Caki2 (cell line): Measurements from ENCODE around the gene DLX1. TPM values are rescaled to one million over a fixed set of nuclear protein-coding genes. Genes with fewer than 3 reads are reported as not detected.
"Not testable (repeated sequence)": the region's sequence is repeated elsewhere in the genome, so short reads cannot be mapped to it uniquely, and the experiment has no call there.

ENCODE experiments used
- DNase-seq: peaks from one replicate; pipeline ENCODE4 v3.0.0-alpha.2; 2015; ENCODE audit warnings: low read depth
- in situ Hi-C: cut with HindIII; loops from 2 replicates; pipeline ENCODE4 v1.10.0; 2016; ENCODE audit warnings: low sequenced_read_pairs, low pct_unique_long_range_greater_than_20kb, mixed read lengths
- total RNA-seq: library from RNA; depleted of rRNA; stranded (reverse); fragments of >200 nt; shearing (Covaris generic); gene quantifications from 2 replicates; pipeline ENCODE4 v1.2.3, GENCODE V29; 2014; ENCODE audit warnings: low replicate concordance

The DLX1 gene
- total RNA-seq, 1 experiment from 2014 or later: 3.2 TPM

- peak; percentile 70 for DNase-seq
- in situ Hi-C loops: no loop called here
Measured at GRCh38 chr2:172103471-172104272, 18.4 kb downstream of the DLX1 start.

GRCh38 chr2:172105471-172106107 lies 20.3 kb downstream of the DLX1 start:
- no peak for DNase-seq
- in situ Hi-C loops: no loop called here

DNA sequence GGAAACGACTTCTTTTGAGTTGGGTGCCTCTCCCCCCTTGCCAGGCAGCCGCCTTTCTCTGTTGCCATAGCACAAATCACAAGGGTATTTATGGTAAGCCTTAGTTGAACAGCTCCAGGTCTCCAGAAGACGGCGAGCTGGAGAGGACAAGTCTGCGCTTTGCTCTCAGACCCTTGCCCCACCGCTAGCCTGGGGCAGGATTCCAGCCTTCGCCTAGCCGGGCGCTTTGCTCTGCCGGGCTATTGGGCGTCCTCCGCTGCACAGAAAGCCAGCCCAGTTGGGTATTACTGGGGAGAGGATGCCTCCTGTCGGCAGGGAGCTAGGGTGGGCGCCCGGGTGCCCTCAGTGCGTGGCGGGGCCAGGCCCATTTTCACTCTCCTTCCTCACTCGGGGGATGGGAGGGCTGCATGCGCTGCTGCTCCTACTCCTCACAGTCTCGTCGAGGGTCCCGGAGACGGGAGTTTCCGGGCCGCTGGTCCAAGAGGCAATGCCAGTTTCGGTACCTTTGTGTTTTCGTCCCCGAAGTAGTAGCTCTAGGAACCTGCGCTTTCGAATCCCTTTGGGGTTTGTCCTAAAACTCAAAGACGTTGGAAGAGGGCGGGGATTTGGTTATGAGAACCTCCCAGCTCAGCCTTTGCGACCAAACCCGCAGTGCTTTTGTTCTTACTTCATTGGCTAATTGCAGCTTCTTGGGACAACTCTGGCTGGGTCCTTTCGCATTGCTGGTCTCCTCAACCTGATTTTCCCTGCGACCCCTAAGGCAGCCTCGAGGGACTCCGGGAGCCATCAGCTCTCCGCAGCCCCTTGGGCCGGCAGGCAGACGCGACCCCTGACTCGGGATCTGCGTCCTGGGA lies 21.0 kb downstream of the DLX1 start:
- DNase-seq: no peak
- in situ Hi-C loops: no loop called here

DNA sequence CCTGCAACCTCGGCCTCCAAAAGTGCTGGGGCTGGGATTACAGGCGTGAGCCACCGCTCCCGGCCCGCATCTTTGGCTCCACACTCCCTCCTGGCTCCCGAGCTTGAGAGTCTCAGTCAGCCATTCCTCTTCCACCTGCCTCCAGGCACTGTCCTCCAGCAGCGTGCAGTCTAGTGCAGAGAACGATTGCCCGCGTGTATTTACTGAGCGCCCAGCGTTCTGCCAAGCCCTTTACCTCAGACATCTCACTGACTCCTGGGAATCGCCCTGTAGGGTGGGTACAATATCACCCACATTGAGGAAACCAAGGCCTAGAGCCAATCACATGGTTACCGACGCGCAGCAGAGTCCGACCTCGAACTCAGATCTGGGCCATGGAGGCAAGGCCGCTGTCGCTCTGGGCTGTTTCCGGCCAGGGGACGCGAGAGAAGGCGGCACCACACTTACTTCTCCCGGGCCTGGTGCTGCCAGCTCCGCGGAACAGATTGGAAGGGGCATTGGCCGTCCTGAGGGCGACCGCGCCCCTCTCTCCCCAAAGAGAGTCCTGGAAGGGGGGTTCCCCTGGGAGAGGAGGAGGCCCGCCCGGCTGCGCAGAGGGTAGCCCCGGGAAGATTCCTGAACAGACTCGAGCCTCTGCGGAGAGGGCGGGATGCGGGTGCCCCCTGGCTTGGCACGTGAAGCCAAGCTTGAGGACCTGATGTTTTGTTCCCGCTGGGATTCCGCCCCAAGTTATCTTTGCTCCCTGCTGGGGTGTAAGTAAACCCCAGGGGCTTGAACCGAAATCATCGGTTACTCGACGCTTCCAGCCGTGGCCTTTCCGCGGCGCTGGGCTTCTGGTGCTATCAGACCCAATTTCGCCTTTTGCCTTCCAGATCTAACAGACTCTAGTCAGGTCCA lies 22.6 kb downstream of the DLX1 start:
- in situ Hi-C loops: no loop called here
- DNase-seq: no peak

DNA sequence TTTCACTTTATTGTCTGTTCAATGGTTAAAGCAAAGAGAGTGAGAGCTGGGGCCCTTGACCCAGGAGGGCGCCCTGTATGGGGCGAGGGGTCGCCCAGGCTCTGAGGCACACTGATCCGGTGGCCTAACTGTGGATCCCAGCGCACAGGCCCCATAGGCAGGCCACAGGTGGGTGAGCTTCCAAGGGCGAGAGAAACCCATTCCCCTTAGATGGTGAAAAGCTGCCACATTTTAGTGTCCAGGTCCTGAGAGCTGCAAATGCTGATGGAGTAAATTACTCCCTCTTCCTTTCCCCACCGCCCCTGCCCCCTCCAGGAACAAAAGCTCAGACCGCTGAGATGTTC lies 23.3 kb downstream of the DLX1 start:
- in situ Hi-C loops: no loop called here
- no peak for DNase-seq

DNA sequence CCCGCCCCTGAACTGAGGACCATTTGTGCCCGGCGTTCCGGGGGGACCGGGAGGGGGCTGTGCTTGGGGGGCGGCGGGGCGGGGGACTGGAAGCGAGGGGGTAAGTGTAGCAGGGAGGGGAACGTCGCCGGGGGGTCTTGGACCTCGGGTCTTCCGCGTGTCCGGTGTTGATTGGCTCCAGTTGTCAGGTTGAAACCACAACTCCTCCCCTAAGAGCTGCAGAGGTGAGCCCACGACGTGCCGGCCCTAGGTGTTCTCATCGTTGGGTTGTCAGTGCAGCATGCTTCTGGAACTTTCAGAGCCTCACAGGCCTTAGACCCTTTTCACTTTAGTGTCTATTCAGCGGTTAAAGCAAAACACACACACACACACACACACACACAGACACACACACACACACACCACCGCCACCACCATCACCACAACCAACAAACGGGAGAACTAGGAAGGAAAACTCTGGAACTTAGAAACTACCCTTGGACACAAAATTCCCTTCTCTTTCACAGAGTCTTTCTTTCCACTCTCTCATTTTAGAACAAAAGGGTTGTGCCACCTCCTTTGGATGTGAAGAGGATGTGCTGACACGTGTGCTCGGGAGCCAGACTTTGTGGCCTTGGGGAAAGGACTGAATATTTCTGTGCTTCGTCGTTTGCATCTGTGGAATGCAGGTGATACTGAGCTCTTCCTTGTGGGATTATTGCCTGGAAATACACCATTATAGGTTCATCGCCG lies 24.1 kb downstream of the DLX1 start:
- no peak for DNase-seq
- in situ Hi-C loops: no loop called here

- in situ Hi-C loops: no loop called here
- no peak for DNase-seq
Measured at GRCh38 chr2:172109988-172110811, 24.9 kb downstream of the DLX1 start.

GRCh38 chr2:172113617-172114016 lies 28.3 kb downstream of the DLX1 start:
- in situ Hi-C loops: no loop called here
- peak; percentile 33 for DNase-seq

DNA sequence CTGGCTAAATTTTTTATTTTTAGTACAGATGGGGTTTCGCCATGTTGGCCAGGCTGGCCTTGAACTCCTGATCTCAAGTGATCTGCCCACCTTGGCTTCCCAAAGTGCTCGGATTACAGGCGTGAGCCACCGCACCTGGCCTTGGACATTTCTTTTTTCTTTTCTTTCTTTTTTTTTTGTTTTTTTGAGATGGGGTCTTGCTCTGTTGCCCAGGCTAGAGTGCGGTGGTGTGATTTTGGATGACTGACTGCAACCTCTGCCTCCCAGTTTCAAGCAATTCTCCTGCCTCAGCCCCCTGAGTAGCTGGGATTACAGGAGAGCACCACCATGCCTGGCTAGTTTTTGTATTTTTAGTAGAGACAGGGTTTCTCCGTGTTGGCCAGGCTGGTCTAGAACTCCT lies 28.9 kb downstream of the DLX1 start:
- in situ Hi-C loops, DNase-seq: not testable (repeated sequence)

DNA sequence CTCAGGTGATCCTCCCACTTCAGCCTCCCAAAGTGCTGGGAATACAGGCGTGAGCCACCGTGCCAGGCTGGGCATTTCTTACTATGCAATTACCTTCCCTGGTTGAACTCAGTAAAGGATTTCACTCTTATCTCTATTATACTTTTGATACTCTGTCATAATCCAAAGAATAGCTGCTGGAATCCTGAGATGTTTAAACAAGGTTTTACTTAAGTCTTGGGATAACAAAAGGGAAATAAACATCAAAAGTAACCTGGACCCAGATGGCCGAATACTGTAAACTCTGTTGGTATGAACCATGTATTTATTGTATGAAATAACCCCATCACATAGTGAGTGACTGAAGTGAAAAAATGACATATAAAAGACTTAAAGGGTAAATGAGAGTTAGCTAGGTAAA lies 29.3 kb downstream of the DLX1 start:
- no peak for DNase-seq
- in situ Hi-C loops: no loop called here

- in situ Hi-C loops: no loop called here
- no peak for DNase-seq
Measured at GRCh38 chr2:172116107-172116506, 30.8 kb downstream of the DLX1 start.

DNA sequence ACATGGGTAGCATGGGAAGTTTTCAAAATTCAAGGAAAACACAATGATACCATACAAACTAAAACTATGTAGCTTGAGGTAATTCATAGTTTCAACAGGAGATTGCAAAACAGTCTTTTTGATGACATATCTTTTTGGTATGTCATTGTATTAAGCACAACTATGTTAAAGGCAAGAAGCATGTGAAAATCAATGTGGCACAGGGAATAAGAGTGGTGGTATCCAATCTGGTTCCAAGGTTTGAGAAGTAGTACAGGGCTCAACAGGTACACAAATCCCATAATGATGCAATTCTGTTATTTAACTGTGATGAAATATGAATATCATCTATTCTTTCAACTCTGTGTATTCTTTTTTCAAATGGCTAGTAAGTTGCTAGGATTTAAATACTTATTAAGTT lies 33.8 kb downstream of the DLX1 start:
- in situ Hi-C loops: no loop called here

DNA sequence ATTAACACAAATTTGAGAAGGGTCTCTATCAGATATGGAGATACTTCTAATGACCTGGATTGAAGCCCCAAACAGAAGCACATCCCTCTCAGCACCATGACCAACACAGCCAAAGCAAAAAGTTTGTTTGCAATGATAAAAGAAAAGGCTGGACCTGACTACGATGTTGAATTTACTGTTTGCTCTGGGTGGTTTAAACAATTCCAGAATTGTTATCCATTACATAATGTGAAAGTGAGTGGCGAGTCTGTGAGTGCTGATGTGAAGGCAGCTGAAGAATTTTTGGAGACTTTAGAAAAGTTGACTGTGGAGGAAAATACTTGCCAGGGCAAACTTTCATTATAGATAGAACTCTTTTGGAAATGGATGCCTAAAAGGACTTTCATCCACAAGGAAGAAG lies 34.8 kb downstream of the DLX1 start:
- no peak for DNase-seq
- in situ Hi-C loops: no loop called here

More for the DNA sequence above, 33.8 kb downstream of the DLX1 start:
- DNase-seq: no peak

- no peak for DNase-seq
- in situ Hi-C loops: no loop called here
Measured at GRCh38 chr2:172128484-172128883, 43.2 kb downstream of the DLX1 start.

GRCh38 chr2:172129404-172129803 lies 44.1 kb downstream of the DLX1 start:
- in situ Hi-C loops: no loop called here
- DNase-seq: no peak

DNA sequence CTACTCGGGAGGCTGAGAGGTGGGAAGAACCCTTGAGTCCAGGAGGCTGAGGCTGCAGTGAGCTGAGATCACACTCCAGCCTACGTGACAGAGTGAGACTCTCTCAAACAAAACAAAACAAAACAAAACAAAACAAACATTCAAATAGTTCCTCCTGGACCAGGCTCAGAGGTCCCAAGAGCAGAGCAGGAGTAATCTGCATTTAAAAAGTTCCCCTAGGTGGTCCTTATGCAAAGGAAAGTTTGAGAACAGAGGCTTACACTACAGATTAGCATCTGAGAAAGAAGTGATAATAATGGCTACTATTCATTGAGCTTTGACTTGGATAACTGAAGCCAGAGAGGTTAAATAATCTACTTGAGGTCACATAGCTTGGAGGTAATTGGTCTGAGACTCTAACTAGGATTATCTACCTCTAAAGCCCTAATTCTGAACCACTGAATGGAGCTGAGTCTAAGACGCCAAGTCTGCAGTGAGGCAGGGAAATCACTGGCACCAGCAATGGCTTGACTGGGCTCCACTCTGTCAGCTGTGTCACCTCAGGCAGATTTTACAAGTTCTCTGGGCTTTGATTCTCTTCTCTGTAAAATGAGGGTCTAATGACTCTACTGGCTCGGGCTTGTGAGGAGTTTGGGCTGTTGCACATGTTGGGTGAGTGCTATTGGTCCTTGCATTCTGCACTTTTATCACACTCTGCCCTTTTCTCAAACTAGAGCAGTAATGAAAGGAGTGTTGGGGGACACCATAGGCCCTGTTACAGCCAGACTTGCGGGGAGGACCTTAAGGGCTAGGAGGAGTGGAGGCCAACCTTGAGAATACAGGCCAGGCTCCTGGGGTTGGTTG lies 46.6 kb downstream of the DLX1 start:
- no peak for DNase-seq
- in situ Hi-C loops: no loop called here
